GM21515 (cell line): ENCODE data around the gene C17orf100.

ENCODE experiments used
- ATAC-seq: cut with Tn5 transposase; IDR thresholded peaks from one replicate; pipeline ENCODE4 v1.9.1; 2021; ENCODE audit not compliant: unreplicated experiment

C17orf100 gene

DNA sequence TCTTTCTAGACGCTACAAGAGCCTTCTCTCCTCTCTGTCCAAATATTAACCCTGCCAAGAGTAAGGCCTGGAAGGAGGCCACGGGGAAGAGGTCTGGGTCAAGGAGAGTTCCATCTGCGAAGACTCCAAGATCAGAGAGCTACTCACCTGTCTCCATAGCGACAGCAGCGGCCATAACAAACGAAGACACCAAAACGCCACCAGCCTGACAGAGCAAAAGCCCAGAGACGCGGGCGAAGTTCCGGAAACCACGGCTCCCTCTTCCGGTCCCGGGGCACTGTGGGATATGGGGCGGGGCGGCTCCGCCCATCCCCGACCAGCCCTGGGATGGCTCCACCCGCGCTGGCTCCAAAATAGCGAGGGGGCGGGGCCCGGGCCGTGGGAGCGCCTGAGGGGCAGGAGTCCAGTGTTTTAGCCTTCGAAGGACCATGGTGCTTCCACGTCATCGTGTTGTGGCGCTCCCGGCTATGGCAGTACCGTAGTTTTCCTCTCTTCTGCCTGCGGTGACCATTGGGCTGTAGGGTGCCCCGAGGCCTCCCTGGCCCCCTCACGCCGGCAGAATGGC is at the start of gene C17orf100, which contains the start of gene MED31:
TSS of gene C17orf100 (plus strand) at position 409 of the 565 bp plus-strand sequence. CDS start at position 561, 152 bp downstream.
TSS of gene MED31 (minus strand) at position 252 of the 565 bp plus-strand sequence. CDS start at position 175, 77 bp downstream.
- ATAC-seq: peak; percentile 76

DNA sequence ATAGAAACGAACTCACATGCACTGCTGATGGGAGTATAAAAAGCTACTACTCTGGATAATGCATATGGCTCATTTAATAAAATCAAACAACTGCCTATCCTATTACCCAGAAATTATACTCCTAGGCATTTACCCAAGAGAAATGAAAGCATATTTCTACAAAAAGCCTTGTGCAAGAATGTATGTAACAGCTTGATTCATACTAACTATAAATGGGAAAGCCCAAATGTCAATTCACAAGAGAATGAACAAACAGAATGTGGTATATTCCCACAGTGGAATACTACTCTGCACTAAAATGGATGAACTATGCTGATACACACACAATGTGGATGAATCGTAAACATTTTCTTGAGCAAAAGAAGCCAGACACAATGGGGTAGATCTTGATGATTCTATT is 49.4 kb upstream of the C17orf100 start:
- no peak for ATAC-seq

GRCh38 chr17:6603744-6604325 is 47.7 kb upstream of the C17orf100 start:
- no peak for ATAC-seq

- ATAC-seq: no peak
These were observed 46.4 kb upstream of the C17orf100 start for GRCh38 chr17:6605142-6605541.

DNA sequence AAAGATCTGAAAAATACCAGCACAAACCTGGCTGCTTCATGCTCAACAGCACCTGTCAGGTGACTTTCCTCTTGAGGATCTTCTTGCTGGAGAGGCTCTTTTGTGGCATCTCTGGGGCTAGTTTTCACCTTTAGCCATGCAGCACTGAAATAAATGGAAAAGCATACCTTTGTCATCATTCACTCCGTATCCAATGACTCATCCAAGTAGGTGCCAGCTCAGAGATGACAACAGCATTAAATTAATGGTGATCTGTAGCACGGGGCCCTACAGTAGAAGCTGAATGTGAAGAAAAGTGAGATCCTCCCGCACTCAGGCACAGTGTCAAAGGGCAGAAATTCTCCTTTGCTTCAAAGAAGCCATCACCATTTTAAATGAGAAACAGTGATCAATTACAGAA is 43.2 kb upstream of the C17orf100 start:
- no peak for ATAC-seq

GRCh38 chr17:6610011-6610410 is 41.6 kb upstream of the C17orf100 start:
- ATAC-seq: no peak

- no peak for ATAC-seq
These were observed 40.3 kb upstream of the C17orf100 start for GRCh38 chr17:6611231-6611630.

GRCh38 chr17:6623941-6624340 is 27.6 kb upstream of the C17orf100 start:
- ATAC-seq: no peak

GRCh38 chr17:6626616-6627015 is 24.9 kb upstream of the C17orf100 start:
- no peak for ATAC-seq

DNA sequence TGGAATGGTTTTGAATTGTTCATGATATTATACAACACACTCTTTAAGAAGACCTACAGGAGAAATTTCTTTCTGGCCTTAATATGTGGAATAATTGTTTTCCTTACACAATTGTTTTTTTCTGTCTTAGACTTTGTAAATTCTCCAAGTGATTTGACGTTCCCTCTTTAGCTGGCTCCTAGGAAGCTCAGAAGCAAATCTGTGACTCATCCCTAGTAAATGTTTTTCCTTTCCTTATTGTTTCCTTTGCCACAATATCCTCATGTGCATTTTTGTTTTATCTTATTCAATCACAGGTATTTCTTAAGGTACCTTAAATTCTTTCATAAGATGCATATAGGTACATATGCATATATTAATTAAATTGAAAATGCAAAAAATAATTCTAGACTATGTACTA is 24.5 kb upstream of the C17orf100 start:
- ATAC-seq: no peak

DNA sequence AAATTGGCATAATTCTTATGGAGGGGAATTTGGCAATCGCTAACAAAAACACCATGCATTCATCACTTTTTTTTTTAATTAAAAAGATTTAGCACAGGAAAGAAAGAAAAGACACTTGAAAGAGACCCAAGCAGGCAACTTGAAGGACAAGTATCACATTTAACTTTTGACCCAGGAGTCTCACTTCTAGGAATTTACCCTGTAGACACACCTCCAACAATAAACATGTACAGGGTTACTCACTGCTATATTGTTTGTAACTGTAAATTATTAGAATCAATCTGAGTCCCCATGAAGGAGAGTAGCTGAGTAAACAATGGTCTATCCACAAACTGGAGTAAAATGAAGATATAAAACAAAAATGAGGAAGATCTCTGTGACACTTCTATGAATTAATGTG is 21.2 kb upstream of the C17orf100 start:
- ATAC-seq: no peak

DNA sequence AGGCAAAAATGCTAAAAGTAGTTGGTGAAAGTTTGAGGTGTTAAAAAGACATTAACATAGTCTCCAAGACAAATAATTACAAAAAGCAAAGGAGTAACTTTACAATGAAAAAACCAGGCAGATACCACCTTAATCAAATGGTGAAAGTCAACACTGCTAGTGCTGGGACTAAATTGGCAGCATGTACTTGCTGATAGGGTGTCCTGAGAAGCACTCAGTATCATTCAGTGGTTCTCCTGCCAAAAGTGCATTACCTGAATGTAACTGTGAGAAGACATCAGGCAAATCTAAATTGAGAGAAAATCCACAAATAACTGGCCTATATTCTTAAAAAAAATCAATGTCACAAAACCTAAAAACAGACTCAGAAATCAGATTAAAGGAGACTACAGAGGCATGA is 19.0 kb upstream of the C17orf100 start:
- ATAC-seq: no peak

GRCh38 chr17:6633263-6633662 is 18.3 kb upstream of the C17orf100 start:
- no peak for ATAC-seq

- no peak for ATAC-seq
These were observed 15.5 kb upstream of the C17orf100 start for GRCh38 chr17:6636105-6636504.

GRCh38 chr17:6636616-6637457 is 14.7 kb upstream of the C17orf100 start:
- no peak for ATAC-seq

DNA sequence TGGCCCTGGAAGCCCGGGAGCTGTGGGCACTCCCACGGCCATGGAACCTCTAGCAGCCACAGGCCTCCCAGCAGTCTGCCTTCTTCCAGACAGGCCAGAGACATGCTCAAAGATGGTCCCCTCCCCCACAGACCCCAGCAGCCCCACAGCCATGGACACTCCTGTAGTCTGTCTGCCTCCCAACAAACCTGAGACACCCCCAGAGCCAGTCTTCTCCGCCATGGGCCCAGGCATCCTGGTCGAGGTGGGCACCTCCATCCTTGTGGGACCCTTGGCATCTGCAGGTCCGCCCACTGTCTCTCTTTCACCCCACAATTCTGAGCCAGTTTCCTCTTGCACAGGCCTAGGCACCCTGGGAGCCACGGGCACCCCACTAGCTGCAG is 14.1 kb upstream of the C17orf100 start:
- ATAC-seq: no peak

- ATAC-seq: no peak
These were observed 13.3 kb upstream of the C17orf100 start for GRCh38 chr17:6638046-6638908.

GRCh38 chr17:6639014-6639585 is 12.5 kb upstream of the C17orf100 start:
- ATAC-seq: no peak

GRCh38 chr17:6639586-6640535 is 11.7 kb upstream of the C17orf100 start:
- ATAC-seq: peak; percentile 6
